Measurements from ENCODE around the gene RUFY1. TPM values are rescaled to one million over a fixed set of nuclear protein-coding genes. Genes with fewer than 3 reads are reported as not detected.

RUFY1 gene
- 46.4 and 47.4 TPM in 2 replicates for total RNA-seq

GRCh38 chr5:179550511-179551342 lies at the start of gene RUFY1:
RUFY1 (plus strand) TSS chr5:179550554; CDS start chr5:179550570, 16 bp downstream.

GRCh38 chr5:179623003-179623905 lies 72.9 kb downstream of the RUFY1 start, which contains the start of gene HNRNPH1:
HNRNPH1 (minus strand) TSS chr5:179623671; CDS start chr5:179623133, 538 bp downstream.

Other genes starting within 250 kb of the RUFY1 start
- gene ADAMTS2, start 205.1 kb upstream of the RUFY1 start, total RNA-seq, result 0.32 and 4.7 TPM in 2 replicates
- gene HNRNPH1, start 73.1 kb downstream of the RUFY1 start, total RNA-seq, result 658 and 814 TPM in 2 replicates
- gene CBY3, start 130.5 kb downstream of the RUFY1 start, total RNA-seq, result not detected in 2 replicates
- 741 and 745 TPM in 2 replicates for gene CANX, start 148.4 kb downstream of the RUFY1 start, total RNA-seq
- 4.2 and 7.6 TPM in 2 replicates for gene MAML1, start 182.3 kb downstream of the RUFY1 start, total RNA-seq
- gene LTC4S, start 243.4 kb downstream of the RUFY1 start, total RNA-seq, result not detected in 2 replicates

All from epithelial cell of umbilical artery (primary cell).